CD4-positive, alpha-beta memory T cell (primary cell): ENCODE data around the gene IL18. TPM values are rescaled to one million over a fixed set of nuclear protein-coding genes. Genes with fewer than 3 reads are reported as not detected.
"Not testable (repeated sequence)": the region's sequence is repeated elsewhere in the genome, so short reads cannot be mapped to it uniquely, and the experiment has no call there.

ENCODE experiments used
- CTCF ChIA-PET: fragments of 350-600 bp; sonication (Branson Sonifier 250); formaldehyde crosslinking; loops from one replicate; lab custom pipeline; 2021; ENCODE audit warnings: inconsistent platforms; ENCODE audit not compliant: partially characterized antibody; lab: Charles Lee
- POLR2A ChIA-PET: fragments of 350-600 bp; sonication (Branson Sonifier 250); formaldehyde crosslinking; loops from one replicate; lab custom pipeline; 2021; ENCODE audit not compliant: partially characterized antibody; lab: Charles Lee
- DNase-seq, 5 donors: peaks; one replicate each; pipeline versions ENCODE4 v3.0.0 to v3.0.0-alpha.2; 2020 to 2022; ENCODE audit warnings: mixed read lengths in 1 of 5
- H3K27ac ChIP-seq: one replicate; pipeline ENCODE4 v1.7.0; 2013; ENCODE audit warnings: low read depth, low read length
- H3K27me3 ChIP-seq: 2 replicates; pipeline ENCODE4 v1.7.0; 2013; ENCODE audit warnings: mild to moderate bottlenecking, low read length, moderate library complexity; ENCODE audit not compliant: insufficient read depth
- H3K36me3 ChIP-seq: 2 replicates; pipeline ENCODE4 v1.7.0; 2013; ENCODE audit warnings: mild to moderate bottlenecking, low read length, moderate library complexity; ENCODE audit not compliant: insufficient read depth
- H3K4me1 ChIP-seq: 2 replicates; pipeline ENCODE4 v1.7.0; 2013; ENCODE audit warnings: mild to moderate bottlenecking, low read length, moderate library complexity; ENCODE audit not compliant: insufficient read depth
- H3K4me3 ChIP-seq, 2 donors: one replicate each; pipeline ENCODE4 v1.7.0; 2013; ENCODE audit warnings: low read length in 2 of 2, mild to moderate bottlenecking in 1 of 2
- H3K9me3 ChIP-seq, 2 donors: one replicate each; pipeline ENCODE4 v1.7.0; 2013; ENCODE audit warnings: low read length in 2 of 2, control low read depth in 1 of 2; ENCODE audit not compliant: control insufficient read depth in 1 of 2
- H3K27ac Mint-ChIP-seq, 7 donors: one replicate each; pipeline ENCODE4 v1.8.0; 2020 to 2021; ENCODE audit warnings: mixed read lengths in 7 of 7, mild to moderate bottlenecking in 6 of 7, inconsistent platforms in 3 of 7, moderate library complexity in 3 of 7
- H3K27me3 Mint-ChIP-seq, 2 donors: one replicate each; pipeline ENCODE4 v1.8.0; 2020 to 2021; ENCODE audit warnings: mixed read lengths in 2 of 2
- H3K36me3 Mint-ChIP-seq, 2 donors: one replicate each; pipeline ENCODE4 v1.8.0; 2020 to 2021; ENCODE audit warnings: mixed read lengths in 2 of 2, inconsistent platforms in 1 of 2, mild to moderate bottlenecking in 1 of 2
- H3K4me1 Mint-ChIP-seq, 4 donors: one replicate each; pipeline ENCODE4 v1.8.0; 2020 to 2021; ENCODE audit warnings: mixed read lengths in 4 of 4, mild to moderate bottlenecking in 1 of 4
- H3K4me3 Mint-ChIP-seq, 8 donors: one replicate each; pipeline ENCODE4 v1.8.0; 2020 to 2021; ENCODE audit warnings: mixed read lengths in 8 of 8, mild to moderate bottlenecking in 7 of 8, moderate library complexity in 6 of 8, inconsistent platforms in 3 of 8
- H3K9me3 Mint-ChIP-seq, 8 donors: one replicate each; pipeline ENCODE4 v1.8.0; 2020 to 2021; ENCODE audit warnings: mixed read lengths in 8 of 8, mild to moderate bottlenecking in 5 of 8, inconsistent platforms in 3 of 8, moderate library complexity in 1 of 8
- intact Hi-C: fragments of 100-400 bp; cut with micrococcal nuclease; formaldehyde crosslinking; loops from one replicate; pipeline ENCODE4 v1.15.1; 2023
- polyA plus RNA-seq, 2 donors: library from polyadenylated mRNA; unstranded; fragments of 300-500 nt; fragmentation: Illumina TruSeq; gene quantifications; one replicate each; pipeline ENCODE4 v1.2.3, GENCODE V29; 2021
- total RNA-seq, 2 experiments: library from RNA; stranded (reverse); gene quantifications; one replicate each; pipeline ENCODE4 v1.2.3, GENCODE V29; 2021

The IL18 gene
- total and polyA plus RNA-seq, 4 experiments from 2014 or later, result 0.42 TPM; not detected in 3

- no peaks in the 10 kb centered on the region for H3K27me3 ChIP-seq
- POLR2A ChIA-PET, result no interaction called here
- no peak overlapping the region for H3K4me3 ChIP-seq
- no peaks in the 10 kb centered on the region for H3K9me3 ChIP-seq
- H3K9me3 Mint-ChIP-seq, result no peaks in the 10 kb centered on the region
- no peak overlapping the region for H3K27ac Mint-ChIP-seq
- peaks cover 3 to 10% of the 10 kb centered on the region in 2 donors for H3K36me3 Mint-ChIP-seq
- intact Hi-C loops, result no loop called here
- H3K27me3 Mint-ChIP-seq, result no peaks in the 10 kb centered on the region
- H3K4me1 Mint-ChIP-seq, result peaks cover 0 to 2% (median 0%) of the 10 kb centered on the region in 4 donors
- CTCF ChIA-PET, result interaction anchor here (0.7 to 3.6 kb wide), 2 partner anchors 10 to 1629 kb away, joined by 4 to 26 read pairs; no protein-coding TSS in a partner anchor
- H3K4me3 Mint-ChIP-seq, result no peak overlapping the region
- no peak for DNase-seq
- H3K4me1 ChIP-seq, result no peaks in the 10 kb centered on the region
- H3K27ac ChIP-seq, result no peak overlapping the region
- peaks cover 5% of the 10 kb centered on the region for H3K36me3 ChIP-seq
Measured at GRCh38 chr11:112103446-112103845, 60.4 kb downstream of the IL18 start.

GRCh38 chr11:112100462-112100861 lies 63.4 kb downstream of the IL18 start:
- no peaks in the 10 kb centered on the region for H3K27me3 ChIP-seq
- H3K36me3 ChIP-seq, result peaks cover 6% of the 10 kb centered on the region
- H3K27ac ChIP-seq, result no peak overlapping the region
- H3K9me3 ChIP-seq, result no peaks in the 10 kb centered on the region
- Mint-ChIP-seq H3K27ac (peak overlapping the region in 1 of 7 donors; percentile 2), H3K9me3 (no peaks in the 10 kb centered on the region), H3K36me3 (peaks cover 17% of the 10 kb centered on the region in 2 donors), H3K4me3 (no peak overlapping the region), H3K4me1 (peaks cover 0 to 4% (median 3%) of the 10 kb centered on the region in 4 donors), H3K27me3 (no peaks in the 10 kb centered on the region)
- intact Hi-C loops, result no loop called here
- POLR2A ChIA-PET, result no interaction called here
- CTCF ChIA-PET, result interaction anchor here (4.5 kb wide), 1 partner anchor 13 kb away, joined by 31 read pairs; no protein-coding TSS in a partner anchor
- H3K4me3 ChIP-seq, result no peak overlapping the region
- no peak for DNase-seq
- no peaks in the 10 kb centered on the region for H3K4me1 ChIP-seq

GRCh38 chr11:112097734-112098528 lies 66.0 kb downstream of the IL18 start:
- CTCF ChIA-PET, result interaction anchor here (4.5 kb wide), 1 partner anchor 15 kb away, joined by 31 read pairs; no protein-coding TSS in a partner anchor
- H3K9me3 ChIP-seq, result no peaks in the 10 kb centered on the region
- H3K27me3 ChIP-seq, result no peaks in the 10 kb centered on the region
- intact Hi-C loops, result no loop called here
- Mint-ChIP-seq H3K27me3 (no peaks in the 10 kb centered on the region), H3K36me3 (peaks cover 25 to 35% of the 10 kb centered on the region in 2 donors), H3K9me3 (no peaks in the 10 kb centered on the region), H3K4me1 (peaks cover 0 to 4% (median 2%) of the 10 kb centered on the region in 4 donors), H3K4me3 (no peak overlapping the region), H3K27ac (no peak overlapping the region)
- H3K4me1 ChIP-seq, result no peaks in the 10 kb centered on the region
- no peak overlapping the region for H3K27ac ChIP-seq
- POLR2A ChIA-PET, result interaction anchor here (1.5 kb wide), 1 partner anchor 11 kb away, joined by 3 read pairs; the partner anchor contains the start of genes SDHD and TIMM8B
- peaks cover 6% of the 10 kb centered on the region for H3K36me3 ChIP-seq
- no peak for DNase-seq
- H3K4me3 ChIP-seq, result no peak overlapping the region

GRCh38 chr11:112096194-112096593 lies 67.7 kb downstream of the IL18 start:
- Mint-ChIP-seq H3K36me3 (peaks cover 41 to 50% of the 10 kb centered on the region in 2 donors), H3K9me3 (no peaks in the 10 kb centered on the region), H3K27ac (no peak overlapping the region), H3K27me3 (no peaks in the 10 kb centered on the region), H3K4me3 (no peak overlapping the region), H3K4me1 (peaks cover 3 to 7% (median 5%) of the 10 kb centered on the region in 4 donors)
- no peaks in the 10 kb centered on the region for H3K9me3 ChIP-seq
- intact Hi-C loops, result no loop called here
- CTCF ChIA-PET, result interaction anchor here (4.5 kb wide), 1 partner anchor 17 kb away, joined by 31 read pairs; no protein-coding TSS in a partner anchor
- no peak overlapping the region for H3K4me3 ChIP-seq
- no peaks in the 10 kb centered on the region for H3K4me1 ChIP-seq
- no peak overlapping the region for H3K27ac ChIP-seq
- no peaks in the 10 kb centered on the region for H3K27me3 ChIP-seq
- peaks cover 16% of the 10 kb centered on the region for H3K36me3 ChIP-seq
- DNase-seq, result no peak
- POLR2A ChIA-PET, result interaction anchor here (1.5 kb wide), 1 partner anchor 9 kb away, joined by 5 read pairs; the partner anchor contains the start of genes SDHD and TIMM8B

- H3K27ac Mint-ChIP-seq, H3K27me3 ChIP-seq, H3K4me3 ChIP-seq, H3K4me1 ChIP-seq, H3K27me3 Mint-ChIP-seq, H3K9me3 ChIP-seq, H3K9me3 Mint-ChIP-seq, H3K27ac ChIP-seq, intact Hi-C loops, H3K4me3 Mint-ChIP-seq, DNase-seq: not testable (repeated sequence)
- peaks cover 23% of the 10 kb centered on the region for H3K36me3 ChIP-seq
- peaks cover 4 to 12% (median 6%) of the 10 kb centered on the region in 4 donors for H3K4me1 Mint-ChIP-seq
- POLR2A ChIA-PET, result interaction anchor here (1.5 kb wide), 1 partner anchor 8 kb away, joined by 5 read pairs; the partner anchor contains the start of genes SDHD and TIMM8B
- peaks cover 45 to 56% of the 10 kb centered on the region in 2 donors for H3K36me3 Mint-ChIP-seq
- CTCF ChIA-PET, result interaction anchor here (1.3 to 1.6 kb wide), 2 partner anchors 19 to 319 kb away, joined by 3 to 4 read pairs; no protein-coding TSS in a partner anchor
Measured at GRCh38 chr11:112095302-112095701, 68.6 kb downstream of the IL18 start.

Other genes starting within 250 kb of the IL18 start
- not detected for gene C11orf52, start 245.2 kb downstream of the IL18 start, total RNA-seq
- gene C11orf52, start 245.2 kb downstream of the IL18 start, polyA plus RNA-seq, result not detected
- gene DIXDC1, start 226.8 kb downstream of the IL18 start, total RNA-seq, result 1 to 10 TPM; 1.1 to 2.1 TPM
- under 1 TPM; 0.72 to 0.75 TPM for gene DIXDC1, start 226.8 kb downstream of the IL18 start, polyA plus RNA-seq
- 10 to 100 TPM; 19.4 to 21.6 TPM for gene DLAT, start 138.7 kb downstream of the IL18 start, total RNA-seq
- gene DLAT, start 138.7 kb downstream of the IL18 start, polyA plus RNA-seq, result 10 to 100 TPM; 27.7 to 33.4 TPM
- gene PIH1D2, start 90.1 kb downstream of the IL18 start, total RNA-seq, result not detected
- not detected for gene PIH1D2, start 90.1 kb downstream of the IL18 start, polyA plus RNA-seq
- 10 to 100 TPM; 20.9 to 21.2 TPM for gene NKAPD1, start 89.8 kb downstream of the IL18 start, total RNA-seq
- 10 to 100 TPM in 1 of 2 donors, 1 to 10 TPM in 1; 7.7 to 14.2 TPM for gene NKAPD1, start 89.8 kb downstream of the IL18 start, polyA plus RNA-seq
- 10 to 100 TPM; 26.2 to 28.0 TPM for gene TIMM8B, start 77.3 kb downstream of the IL18 start, total RNA-seq
- 10 to 100 TPM; 54.1 to 65.9 TPM for gene TIMM8B, start 77.3 kb downstream of the IL18 start, polyA plus RNA-seq
- 10 to 100 TPM; 61.2 to 65.5 TPM for gene SDHD, start 77.2 kb downstream of the IL18 start, total RNA-seq
- gene SDHD, start 77.2 kb downstream of the IL18 start, polyA plus RNA-seq, result 100 to 1,000 TPM; 159 to 302 TPM
- under 1 TPM in 1 of 2 experiments, not detected in 1; 0.29 TPM for gene TEX12, start 3.3 kb upstream of the IL18 start, total RNA-seq
- gene TEX12, start 3.3 kb upstream of the IL18 start, polyA plus RNA-seq, result not detected
- 1 to 10 TPM; 1.9 to 3.4 TPM for gene BCO2, start 11.4 kb upstream of the IL18 start, total RNA-seq
- under 1 TPM in 1 of 2 donors, not detected in 1; 0.62 TPM for gene BCO2, start 11.4 kb upstream of the IL18 start, polyA plus RNA-seq
- gene PTS, start 62.3 kb upstream of the IL18 start, total RNA-seq, result 10 to 100 TPM; 23.6 to 26.9 TPM
- gene PTS, start 62.3 kb upstream of the IL18 start, polyA plus RNA-seq, result 10 to 100 TPM; 11.2 to 11.4 TPM
- not detected for gene PLET1, start 96.8 kb upstream of the IL18 start, total RNA-seq
- not detected for gene PLET1, start 96.8 kb upstream of the IL18 start, polyA plus RNA-seq